Measurements from ENCODE around the gene TULP3.
"Not testable (repeated sequence)": the region's sequence is repeated elsewhere in the genome, so short reads cannot be mapped to it uniquely, and the experiment has no call there.

Gene TULP3, protein sequence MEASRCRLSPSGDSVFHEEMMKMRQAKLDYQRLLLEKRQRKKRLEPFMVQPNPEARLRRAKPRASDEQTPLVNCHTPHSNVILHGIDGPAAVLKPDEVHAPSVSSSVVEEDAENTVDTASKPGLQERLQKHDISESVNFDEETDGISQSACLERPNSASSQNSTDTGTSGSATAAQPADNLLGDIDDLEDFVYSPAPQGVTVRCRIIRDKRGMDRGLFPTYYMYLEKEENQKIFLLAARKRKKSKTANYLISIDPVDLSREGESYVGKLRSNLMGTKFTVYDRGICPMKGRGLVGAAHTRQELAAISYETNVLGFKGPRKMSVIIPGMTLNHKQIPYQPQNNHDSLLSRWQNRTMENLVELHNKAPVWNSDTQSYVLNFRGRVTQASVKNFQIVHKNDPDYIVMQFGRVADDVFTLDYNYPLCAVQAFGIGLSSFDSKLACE

DNA sequence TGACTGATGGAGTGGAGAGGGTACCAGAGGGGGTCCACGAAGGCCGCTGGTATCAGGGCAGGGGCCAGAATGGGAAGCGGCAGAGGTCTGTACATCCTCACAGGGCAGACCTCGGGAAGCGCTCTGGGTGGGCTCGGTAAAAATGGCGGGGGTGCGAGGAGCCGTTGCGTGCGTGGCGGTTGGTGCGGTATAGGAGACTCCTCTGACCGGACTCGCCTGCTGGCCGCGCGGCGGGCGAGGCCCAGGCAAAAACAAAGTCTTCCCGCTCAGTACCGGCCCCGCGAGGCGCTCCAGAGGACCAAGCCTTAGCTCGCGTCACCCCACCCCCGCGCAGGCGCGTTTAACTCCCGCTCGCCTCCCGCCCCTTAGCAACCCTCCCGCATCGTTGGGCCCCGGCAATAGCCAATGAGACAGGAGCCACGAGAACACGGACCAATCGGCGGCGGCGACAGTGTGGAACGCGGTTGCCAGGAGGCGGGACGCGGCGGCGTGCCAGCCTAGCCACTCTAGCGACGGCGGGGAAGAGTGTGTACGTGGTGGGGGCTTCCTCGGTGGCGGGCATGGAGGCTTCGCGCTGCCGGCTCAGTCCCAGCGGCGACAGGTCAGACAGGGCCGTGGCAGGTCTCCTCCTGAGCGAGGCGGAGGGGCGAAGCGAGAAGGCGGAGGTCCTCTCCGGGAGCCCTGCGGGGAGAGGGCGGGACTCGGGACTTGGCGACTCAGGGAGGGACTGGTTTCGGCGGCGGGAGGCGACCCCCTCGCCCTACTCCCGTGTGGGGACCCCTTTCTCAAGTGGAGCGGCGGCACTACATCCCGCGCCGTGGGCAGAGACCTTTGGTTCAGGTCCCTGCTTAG, at the start of gene TULP3:
Gene TULP3 (plus strand): TSS at position 504 of the 852 bp plus-strand sequence. CDS start 57 bp downstream, at position 561.
- peak; percentile 99 for DNase-seq

DNA sequence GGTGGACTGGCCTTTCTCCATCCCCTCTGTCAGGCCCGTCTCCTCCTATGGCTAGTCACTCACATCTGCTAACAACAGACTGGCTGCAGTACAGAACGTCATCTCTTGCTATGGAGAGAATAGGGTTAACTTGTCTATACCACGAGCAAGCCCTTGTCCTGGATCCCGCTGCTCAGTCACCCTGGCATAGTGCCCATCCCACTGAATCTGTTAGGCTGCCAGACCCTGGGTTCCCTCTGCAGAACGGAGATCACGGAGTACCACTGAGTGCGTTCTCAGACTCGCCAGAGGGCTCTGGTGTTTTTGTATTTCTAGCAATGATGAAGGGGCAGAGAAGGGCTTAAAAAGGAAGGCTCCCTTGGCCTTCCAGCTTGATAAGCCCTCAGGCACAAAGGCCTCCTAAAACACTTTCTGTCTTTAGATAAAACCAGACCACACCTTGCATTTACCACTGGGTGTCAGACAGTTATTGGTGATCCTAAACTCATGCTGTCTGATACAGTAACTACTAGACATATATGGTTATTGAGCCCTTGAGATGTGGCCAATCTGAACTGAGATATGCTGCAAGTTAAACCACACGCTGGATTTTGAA, 49.5 kb upstream of the TULP3 start:
- no peak for DNase-seq

DNA sequence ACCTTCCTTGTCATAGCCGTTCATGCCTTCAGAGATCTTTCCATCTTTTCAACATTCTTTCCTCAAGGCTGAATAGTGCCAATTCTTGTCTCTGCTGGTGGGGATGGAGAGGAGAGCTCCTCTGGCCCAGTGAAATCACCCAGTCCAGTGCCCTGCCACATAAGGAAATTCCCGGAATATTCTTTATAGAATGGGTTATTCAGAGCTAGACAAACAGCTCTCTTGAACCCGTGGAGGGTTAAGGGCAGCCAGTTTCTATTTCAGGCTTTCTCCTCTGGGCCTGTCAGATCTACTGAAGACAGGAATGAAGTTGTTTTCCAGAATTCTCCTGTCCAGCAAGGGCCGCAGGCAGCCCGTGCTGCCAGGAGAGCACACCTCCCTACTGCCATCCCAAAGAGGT, 47.7 kb upstream of the TULP3 start:
- DNase-seq, result no peak

DNA sequence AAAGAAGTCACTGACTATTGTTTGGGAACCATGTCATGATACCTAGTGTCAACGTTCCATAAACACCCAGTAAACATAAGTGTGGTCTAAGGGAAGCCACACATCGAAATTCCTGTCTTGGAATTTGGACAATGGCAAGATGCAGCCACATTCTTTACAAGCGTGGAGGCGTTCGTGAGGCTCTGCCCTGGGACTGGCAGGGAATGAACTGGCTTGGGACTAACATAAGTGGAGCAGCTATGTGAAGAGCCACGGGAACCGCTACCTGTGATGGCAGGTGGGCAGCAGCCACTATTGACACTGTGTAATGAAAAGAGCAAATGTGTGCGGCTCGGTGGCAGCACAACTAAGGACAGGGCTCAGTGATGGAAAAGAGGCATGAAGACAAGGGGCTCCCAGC, 45.9 kb upstream of the TULP3 start:
- DNase-seq, result no peak

DNA sequence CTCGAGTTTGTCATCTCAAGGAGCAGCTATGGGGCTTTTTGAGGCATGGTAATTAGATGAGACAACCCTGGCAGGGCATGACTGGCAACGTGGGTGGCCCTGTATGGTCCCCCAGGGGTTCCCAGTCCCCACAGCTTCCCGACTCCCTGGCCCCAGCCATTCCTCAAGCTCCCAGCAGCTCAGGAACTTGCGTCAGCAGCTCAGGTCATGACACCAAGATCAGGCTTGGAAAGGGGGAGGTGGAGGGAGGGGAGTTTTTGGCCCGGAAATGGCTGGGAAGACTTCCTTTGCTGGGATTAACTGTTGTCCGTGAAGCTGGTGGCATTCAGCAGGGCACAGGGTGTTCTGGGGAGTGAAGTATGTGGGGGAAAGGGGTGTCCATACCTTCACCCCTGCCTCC, 45.4 kb upstream of the TULP3 start:
- DNase-seq, result no peak

DNA sequence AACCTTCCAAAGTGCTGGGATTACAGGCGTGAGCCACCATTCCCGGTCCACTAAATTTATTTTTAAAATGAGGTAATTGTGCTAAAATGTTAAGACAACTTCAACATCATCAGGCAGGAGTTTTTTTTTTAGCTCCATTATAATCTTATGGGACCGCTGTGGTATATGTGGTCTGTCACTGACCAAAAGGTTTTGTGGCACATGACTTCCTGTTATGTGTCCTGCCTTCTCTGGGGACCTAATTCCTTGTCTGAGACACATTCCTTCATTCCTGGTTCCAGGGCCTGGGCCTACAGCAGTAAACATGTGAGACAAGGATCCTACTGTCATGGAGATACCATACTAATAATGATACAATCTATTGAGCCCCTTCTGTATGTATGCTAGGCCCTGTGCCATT, 38.8 kb upstream of the TULP3 start:
- no peak for DNase-seq

DNA sequence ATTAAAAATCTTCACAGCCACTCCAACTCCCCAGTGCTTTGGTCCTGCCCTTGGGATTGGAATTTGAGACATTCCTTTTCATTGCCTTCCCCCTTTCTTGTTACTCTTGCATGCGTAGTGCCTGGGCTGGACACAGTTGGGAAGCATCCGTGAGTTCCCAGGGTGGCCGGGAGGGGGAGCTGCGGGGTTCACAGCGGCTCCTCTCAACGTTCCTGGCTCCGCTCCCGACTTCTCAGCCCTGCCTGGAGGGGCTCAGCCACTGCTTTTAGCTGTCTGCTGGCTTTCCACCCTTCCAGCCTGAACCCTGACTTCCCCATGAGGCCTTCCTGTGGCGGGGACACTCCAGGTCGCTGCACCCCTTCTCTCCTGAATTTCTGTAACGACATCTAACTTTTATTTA, 37.1 kb upstream of the TULP3 start:
- peak; percentile 57 for DNase-seq

DNA sequence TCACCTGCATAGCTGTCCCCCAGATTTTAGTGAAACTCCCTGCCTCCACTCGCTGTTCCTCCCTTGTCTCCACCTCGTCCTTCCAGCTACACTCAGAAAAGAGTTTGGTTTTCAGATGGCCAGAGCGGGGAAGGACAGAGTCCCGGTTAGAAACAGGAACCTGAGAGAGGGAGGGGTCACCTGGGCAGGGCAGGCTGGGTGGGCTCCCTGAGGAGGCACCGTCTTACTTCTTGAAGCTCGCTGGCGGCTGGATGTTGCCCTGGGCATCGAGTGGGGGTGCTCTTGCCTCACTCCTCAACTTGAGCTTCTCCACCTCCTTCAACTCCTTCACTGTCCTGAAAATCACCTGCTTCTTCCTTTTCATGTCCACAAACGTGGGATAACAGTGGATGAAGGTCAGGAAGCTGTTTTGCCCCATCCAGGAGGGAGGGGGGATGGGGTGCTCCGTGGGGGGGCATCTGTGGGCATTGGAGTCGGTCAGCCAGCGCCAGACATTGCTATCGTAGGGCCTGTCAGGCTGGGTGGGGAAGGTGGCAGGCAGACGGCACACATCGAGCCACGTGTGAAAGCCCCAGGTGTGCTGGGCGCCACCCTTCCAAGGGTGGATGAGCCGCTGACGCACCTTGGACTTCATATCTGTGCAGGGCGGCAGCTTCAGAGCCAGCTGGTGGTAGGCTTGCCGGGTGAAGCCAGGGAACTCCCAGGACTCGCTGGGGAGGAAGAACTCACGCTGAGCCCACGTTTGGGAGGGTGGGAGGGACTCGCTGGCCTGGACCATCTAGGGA, 35.8 kb upstream of the TULP3 start:
- no peak for DNase-seq

DNA sequence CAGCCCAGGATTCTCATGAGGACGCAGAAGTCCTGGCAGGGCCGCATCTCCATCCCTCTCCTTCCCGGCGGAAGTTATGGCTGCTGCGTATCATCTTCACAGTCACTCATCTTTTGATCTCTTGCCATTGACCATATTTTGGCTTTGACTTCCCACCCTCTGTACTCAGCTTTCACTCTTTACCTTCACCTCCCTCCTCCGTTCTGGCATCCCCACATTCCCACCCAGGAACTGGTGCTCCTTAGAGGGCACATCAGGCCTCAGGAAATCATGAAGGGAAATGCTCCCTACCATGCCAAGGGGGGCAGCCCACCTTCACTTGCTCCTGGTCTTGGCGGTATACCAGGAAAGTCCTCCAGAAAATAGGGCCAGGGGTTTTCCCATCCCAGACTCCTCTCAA, 35.1 kb upstream of the TULP3 start:
- no peak for DNase-seq

DNA sequence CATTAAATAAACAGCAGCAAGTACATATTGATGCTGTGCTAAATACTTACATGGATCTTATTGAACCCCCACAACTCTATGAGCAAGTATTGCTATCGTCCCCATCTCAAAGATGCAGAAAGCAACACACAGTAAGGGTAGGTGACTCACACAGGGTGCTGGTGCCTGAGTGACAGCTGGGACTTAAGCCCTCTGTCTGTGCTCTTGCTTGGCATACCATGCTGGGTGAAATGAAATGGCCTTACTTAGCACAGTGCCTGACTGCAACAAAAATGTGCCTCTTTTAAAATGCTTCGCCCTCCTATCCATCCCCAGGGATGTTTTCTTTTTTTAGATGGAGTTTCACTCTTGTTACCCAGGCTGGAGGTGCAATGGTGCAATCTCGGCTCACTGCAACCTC, 34.6 kb upstream of the TULP3 start:
- DNase-seq, result no peak

DNA sequence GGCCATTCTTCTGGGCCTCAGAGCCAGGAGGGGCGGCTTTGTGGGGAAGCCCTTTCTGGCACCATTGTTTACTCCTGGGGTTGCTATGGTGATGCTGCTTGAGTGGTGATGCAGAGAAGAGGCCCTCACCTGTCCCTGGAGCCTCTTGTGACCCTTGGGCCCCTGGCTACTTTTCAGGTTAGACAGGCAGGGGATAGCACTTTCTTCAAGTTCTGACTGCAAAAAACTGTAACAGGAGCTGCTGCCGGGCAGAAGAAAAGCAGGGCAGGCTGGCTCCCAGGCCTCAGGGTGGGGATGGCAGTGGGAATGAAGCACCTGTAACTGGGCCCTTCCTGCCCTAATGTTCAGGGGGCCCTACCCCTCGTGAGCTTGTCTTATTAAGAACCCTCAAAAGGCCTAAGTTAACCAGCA, 33.7 kb upstream of the TULP3 start, which contains the start of gene TEX52:
Gene TEX52 (minus strand): TSS at position 19 of the 411 bp plus-strand sequence. CDS start 13 bp downstream, at position 6.
- DNase-seq, result peak; percentile 42

DNA sequence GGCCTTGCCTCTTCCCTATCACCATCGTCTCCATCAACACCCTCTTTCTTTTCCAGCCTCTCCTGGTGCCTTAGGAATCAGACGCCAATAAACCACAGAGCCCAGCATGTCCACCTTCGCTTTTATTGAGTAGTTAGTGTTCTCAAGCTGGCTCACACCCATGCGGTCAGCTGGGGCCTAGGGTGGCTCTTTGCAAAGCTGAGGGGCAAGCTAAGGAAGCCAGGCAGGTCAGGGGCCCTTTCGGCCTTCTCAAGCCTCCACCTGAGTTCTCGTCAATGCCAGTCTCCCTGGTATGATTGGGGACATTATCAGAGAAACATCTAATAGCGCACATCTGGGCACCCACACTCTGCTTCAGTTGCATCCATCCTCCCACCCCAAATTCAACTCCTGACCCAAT, 33.1 kb upstream of the TULP3 start:
- DNase-seq, result no peak

DNA sequence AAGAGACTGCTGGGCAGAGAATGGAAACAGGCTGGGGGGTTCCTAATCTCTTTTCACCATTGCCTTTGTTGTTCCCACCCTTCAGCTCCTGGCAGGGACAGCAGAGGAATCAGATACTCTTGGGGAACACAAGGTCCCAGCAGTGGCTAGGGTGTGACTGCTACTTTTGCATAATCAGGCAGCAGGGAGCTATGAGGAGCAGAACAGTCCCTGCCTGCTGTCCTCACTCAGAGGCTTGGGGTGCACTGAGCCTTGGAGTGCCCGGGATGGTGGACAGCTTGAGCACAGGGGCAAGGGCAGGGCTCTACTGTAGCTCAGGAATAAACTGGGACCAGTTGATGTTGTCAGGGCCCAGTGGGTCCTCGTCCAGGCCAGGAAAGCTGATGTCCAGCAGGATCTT, 32.4 kb upstream of the TULP3 start:
- no peak for DNase-seq

DNA sequence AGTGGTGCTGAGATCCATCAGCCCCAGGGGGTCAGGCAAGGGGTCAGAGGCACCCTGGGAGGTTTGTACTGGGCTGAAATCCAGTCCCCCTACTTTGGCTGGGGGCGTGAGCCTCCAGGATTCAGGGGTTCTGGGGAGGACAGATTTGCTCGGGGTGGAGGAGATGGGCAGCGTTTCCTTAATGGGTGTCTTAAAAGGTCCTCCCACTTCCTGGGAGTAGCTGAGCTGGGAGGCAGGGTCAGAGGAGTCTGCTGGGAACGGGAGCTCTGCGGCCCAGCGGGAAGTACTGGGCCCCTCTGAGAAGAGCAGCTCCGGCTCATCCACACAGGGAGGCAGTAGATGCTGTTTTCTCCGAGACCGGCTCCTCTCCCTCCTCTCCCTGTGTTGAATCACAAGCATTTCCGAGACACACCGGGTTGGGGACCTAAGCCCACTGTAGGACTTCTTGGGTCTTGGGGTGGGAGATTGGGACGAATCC, 31.7 kb upstream of the TULP3 start:
- no peak for DNase-seq

DNA sequence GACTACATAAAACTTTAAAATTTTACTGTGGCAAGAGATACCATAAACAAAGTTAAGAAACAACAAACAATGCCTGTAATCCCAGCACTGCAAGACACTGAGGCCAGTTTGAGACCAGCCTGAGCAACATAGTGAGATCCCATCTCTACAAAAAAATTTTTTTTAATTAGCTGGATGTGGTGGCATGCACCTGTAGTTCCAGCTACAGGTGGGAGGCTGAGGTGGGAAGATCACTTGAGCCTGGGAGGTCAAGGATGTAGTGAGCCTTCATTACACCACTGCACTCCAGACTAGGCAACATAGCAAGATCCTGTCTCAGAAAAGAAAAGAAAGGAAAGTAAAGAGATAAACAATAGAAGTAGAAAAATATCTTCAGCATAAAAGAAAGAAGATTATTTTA, 30.5 kb upstream of the TULP3 start:
- no peak for DNase-seq

DNA sequence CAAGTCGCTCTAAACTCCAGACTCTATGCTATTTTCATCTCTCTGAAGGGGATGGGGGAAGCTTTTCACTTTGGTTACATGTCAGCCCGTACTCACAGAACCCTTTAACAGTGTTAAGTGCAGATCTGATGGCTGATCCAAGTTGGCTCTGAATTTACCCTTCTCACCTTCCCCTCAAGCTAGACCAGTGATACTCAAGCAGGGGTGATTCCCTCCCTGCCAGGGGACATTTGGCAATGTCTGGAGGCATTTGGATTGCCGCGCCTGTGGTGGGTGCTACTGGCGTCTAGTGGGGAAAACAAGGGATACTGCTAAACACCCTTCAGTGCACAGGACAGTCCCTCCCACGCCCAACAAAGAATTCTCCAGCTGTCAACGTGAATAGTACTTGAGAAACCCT, 27.8 kb upstream of the TULP3 start:
- DNase-seq, result no peak

DNA sequence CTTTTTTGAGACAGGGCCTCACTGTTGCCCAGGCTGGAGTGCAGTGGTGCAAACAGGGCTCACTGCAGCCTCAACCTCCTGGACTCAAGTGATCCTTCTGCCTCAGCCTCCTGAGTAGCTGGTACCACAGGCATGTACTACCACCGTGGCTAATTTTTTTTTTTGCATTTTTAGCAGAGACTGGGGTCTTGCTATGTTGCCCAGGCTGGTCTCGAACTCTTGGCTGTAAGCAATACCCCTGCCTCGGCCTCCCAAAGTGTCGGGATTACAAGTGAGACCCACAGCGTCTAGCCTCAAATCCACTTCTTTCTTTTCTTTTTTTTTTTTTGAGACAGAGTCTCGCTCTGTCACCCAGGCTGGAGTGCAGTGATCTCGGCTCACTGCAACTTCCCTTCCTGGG, 27.3 kb upstream of the TULP3 start:
- DNase-seq, result not testable (repeated sequence)

DNA sequence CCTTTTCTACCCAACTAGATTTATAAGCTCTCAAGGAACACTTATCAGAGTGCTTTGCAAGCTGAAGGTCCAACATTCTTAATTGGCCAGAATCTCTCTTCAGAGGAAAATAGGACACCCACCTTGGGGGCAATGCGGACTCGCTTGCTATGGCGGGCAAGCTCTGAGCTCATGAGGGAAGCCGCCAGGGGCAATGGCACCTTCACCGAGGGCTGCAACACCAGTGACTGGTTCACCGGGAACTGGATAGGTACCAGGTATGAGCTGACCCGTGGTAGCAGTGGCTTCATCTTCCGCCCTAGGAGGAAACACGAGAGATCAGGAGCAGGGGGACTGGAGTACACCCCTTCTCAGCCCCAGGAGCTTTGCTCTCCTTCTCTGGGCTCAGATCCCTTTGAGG, 26.5 kb upstream of the TULP3 start:
- no peak for DNase-seq

DNA sequence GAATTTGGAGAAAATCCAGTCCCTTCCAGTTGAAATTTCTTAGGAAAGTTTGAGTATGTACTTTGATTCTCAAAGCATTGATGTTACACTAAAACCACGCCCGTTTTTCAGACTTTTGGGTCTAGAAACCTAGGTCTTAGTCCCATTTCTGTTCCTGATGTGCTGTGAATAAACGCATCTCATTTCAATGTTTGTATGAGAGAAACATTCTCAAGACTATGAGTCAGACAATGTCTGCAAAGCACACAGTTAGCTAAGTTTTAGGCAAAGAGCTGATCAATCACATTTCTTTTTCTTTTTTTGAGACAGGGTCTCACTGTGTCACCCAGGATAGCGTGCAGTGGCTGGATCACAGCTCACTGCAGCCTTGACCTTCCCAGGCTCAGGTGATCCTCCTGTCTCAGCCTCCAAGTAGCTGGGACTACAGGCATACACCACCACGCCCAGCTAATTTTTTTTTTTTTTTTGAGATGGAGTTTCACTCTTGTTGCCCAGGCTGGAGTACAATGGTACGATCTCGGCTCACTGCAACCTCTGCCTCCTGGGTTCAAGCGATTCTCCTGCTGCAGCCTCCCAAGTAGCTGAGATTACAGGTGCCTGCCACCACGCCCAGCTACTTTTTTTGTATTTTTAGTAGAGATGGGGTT, 21.6 kb upstream of the TULP3 start:
- not testable (repeated sequence) for DNase-seq

DNA sequence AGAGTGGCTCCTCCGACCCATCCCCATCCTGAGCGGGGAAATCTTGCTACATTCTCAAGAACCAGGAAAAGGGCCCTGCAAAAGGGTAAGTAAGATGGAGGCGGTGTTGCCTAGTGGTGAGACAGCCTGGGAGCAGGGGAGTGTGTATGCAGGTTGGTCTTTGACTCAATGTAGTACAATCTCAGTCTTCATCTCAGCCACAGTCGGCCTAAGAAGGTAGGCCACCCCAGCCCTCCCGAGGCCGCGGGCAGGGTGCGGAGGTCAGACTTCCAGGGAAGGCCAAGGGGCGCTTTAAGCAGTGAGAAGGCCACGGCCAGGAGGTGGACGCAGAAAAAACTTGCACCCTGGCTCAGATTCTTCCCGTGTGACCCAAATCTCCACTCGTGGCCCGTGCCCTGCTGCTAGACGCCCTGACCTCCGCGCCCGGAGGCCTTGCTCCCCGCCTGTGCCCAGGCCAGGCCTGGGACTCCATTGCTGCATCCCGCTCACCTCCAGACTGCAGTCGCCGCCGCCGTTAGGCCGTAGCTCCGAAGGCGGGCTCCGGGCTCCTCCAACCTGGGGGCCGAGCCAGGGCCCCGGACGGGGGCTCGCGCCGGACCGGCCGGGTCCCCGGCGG, 14.2 kb upstream of the TULP3 start:
- no peak for DNase-seq

Data from NCI-H1092 (cell line).